Endothelial cell of umbilical vein (primary cell): ENCODE data around the gene CTIF. TPM values are rescaled to one million over a fixed set of nuclear protein-coding genes. Genes with fewer than 3 reads are reported as not detected.

Source experiments
- BruUV-seq: library from RNA; stranded (reverse); fragments of 400-500 nt; replicated peaks from 2 replicates; lab custom pipeline; 2021; lab: Mats Ljungman, UMichigan
- CTCF ChIA-PET: fragments of 300-600, 350-600 bp; sonication (Branson Sonifier 250); formaldehyde crosslinking; loops from one replicate; lab custom pipeline; 2021; ENCODE audit warnings: antibody characterized with exemption, inconsistent platforms; lab: Charles Lee
- POLR2A ChIA-PET: fragments of 300-600, 350-600 bp; sonication (Branson Sonifier 250); formaldehyde crosslinking; loops from one replicate; lab custom pipeline; 2021; ENCODE audit warnings: antibody characterized with exemption, inconsistent platforms; lab: Charles Lee
- DNase-seq: peaks from one replicate; pipeline ENCODE4 v3.0.0-alpha.2; 2011; ENCODE audit warnings: low read depth, low spot score
- FAIRE-seq: peaks from 2 replicates; lab custom pipeline; 2011; peaks lifted over from hg19 to GRCh38; lab: Jason Lieb, UNC
- H2AFZ ChIP-seq: 2 replicates; pipeline ENCODE4 v1.6.0; 2012; ENCODE audit warnings: low read depth, low read length, control low read depth, inconsistent platforms
- H3K27ac ChIP-seq: 2 replicates; pipeline ENCODE4 v1.5.1; 2011; ENCODE audit warnings: low read depth, mild to moderate bottlenecking, control low read depth, low read length, moderate library complexity; ENCODE audit not compliant: insufficient read depth
- H3K27me3 ChIP-seq, 2 experiments: 2 replicates each; pipeline versions ENCODE4 v1.6.0 to v1.6.1; 2011; ENCODE audit warnings: low read length in 2 of 2, mixed read lengths in 1 of 2; ENCODE audit not compliant: control insufficient read depth in 2 of 2, insufficient read depth in 2 of 2
- H3K36me3 ChIP-seq, 2 experiments: 2 replicates in 1 of 2; 3 replicates in 1 of 2; pipeline ENCODE4 v1.5.1; 2011; ENCODE audit warnings: low read length in 2 of 2, mild to moderate bottlenecking in 1 of 2, moderate library complexity in 1 of 2; ENCODE audit not compliant: control insufficient read depth in 2 of 2, insufficient read depth in 2 of 2; ENCODE audit errors: extremely low read depth in 1 of 2
- H3K4me1 ChIP-seq: 3 replicates; pipeline ENCODE4 v1.5.1; 2011; ENCODE audit warnings: mild to moderate bottlenecking, low read length; ENCODE audit not compliant: control insufficient read depth, insufficient read depth; ENCODE audit errors: extremely low read depth
- H3K4me2 ChIP-seq: 2 replicates; pipeline ENCODE4 v1.6.1; 2011; ENCODE audit warnings: low read length, control low read depth, mixed read lengths; ENCODE audit not compliant: insufficient read depth
- H3K4me3 ChIP-seq, 3 experiments: fragments of 200-600 bp in 1 of 3; sonication (generic), shearing (Covaris generic) in 1 of 3; replicated peaks in 1 of 3; 2 replicates each; pipeline ENCODE4 v1.5.1; 2011 to 2016; ENCODE audit warnings: control low read depth in 3 of 3, low read length in 3 of 3, mild to moderate bottlenecking in 2 of 3, inconsistent platforms in 1 of 3, low read depth in 1 of 3, moderate library complexity in 1 of 3; ENCODE audit not compliant: insufficient read depth in 1 of 3
- H3K79me2 ChIP-seq: 2 replicates; pipeline ENCODE4 v1.6.0; 2012; ENCODE audit warnings: low read length, inconsistent platforms; ENCODE audit not compliant: control insufficient read depth, insufficient read depth
- H3K9ac ChIP-seq: replicated peaks from 2 replicates; pipeline ENCODE3; 2011; ENCODE audit warnings: low read length, control low read depth; ENCODE audit not compliant: insufficient read depth; ENCODE audit errors: extremely low read depth
- H3K9me1 ChIP-seq: replicated peaks from 3 replicates; pipeline ENCODE4 v1.6.0; 2011; ENCODE audit warnings: mild to moderate bottlenecking, low read length; ENCODE audit not compliant: control insufficient read depth, insufficient read depth; ENCODE audit errors: extremely low read depth
- H3K9me3 ChIP-seq: replicated peaks from 2 replicates; pipeline ENCODE4 v1.5.1; 2012; ENCODE audit warnings: low read length, inconsistent platforms; ENCODE audit not compliant: control insufficient read depth, insufficient read depth
- H4K20me1 ChIP-seq: replicated peaks from 2 replicates; pipeline ENCODE3; 2011; ENCODE audit warnings: mild to moderate bottlenecking, low read length; ENCODE audit not compliant: control insufficient read depth, insufficient read depth; ENCODE audit errors: extremely low read depth
- EZH2 ChIP-seq: IDR thresholded peaks from 2 replicates; pipeline ENCODE4 v1.6.1; 2012; ENCODE audit warnings: borderline replicate concordance, low read depth, mild to moderate bottlenecking, moderate library complexity, low read length, inconsistent platforms; ENCODE audit not compliant: severe bottlenecking
- FOS ChIP-seq: IDR thresholded peaks from 2 replicates; pipeline ENCODE4 v1.6.1; 2011; ENCODE audit warnings: mild to moderate bottlenecking, low read length, moderate library complexity, borderline replicate concordance; ENCODE audit not compliant: insufficient read depth
- GATA2 ChIP-seq: IDR thresholded peaks from 2 replicates; pipeline ENCODE4 v1.7.0; 2011; ENCODE audit warnings: low read depth, mild to moderate bottlenecking, moderate library complexity, mixed read lengths, low read length; ENCODE audit not compliant: insufficient read length, insufficient read depth
- JUN ChIP-seq: IDR thresholded peaks from 2 replicates; pipeline ENCODE4 v1.6.1; 2011; ENCODE audit warnings: borderline replicate concordance, low read depth; ENCODE audit not compliant: insufficient read length, insufficient read depth
- MAX ChIP-seq: IDR thresholded peaks from 2 replicates; pipeline ENCODE4 v1.6.1; 2011; ENCODE audit not compliant: insufficient read depth, insufficient read length
- MYC ChIP-seq: IDR thresholded peaks from one replicate; pipeline ENCODE4 v1.6.1; 2011; ENCODE audit warnings: mild to moderate bottlenecking, low read depth, low read length
- POLR2A ChIP-seq: IDR thresholded peaks from 2 replicates; pipeline ENCODE4 v1.6.1; 2012; ENCODE audit warnings: low read depth, mild to moderate bottlenecking, control low read depth, low read length
- POLR2AphosphoS5 ChIP-seq: IDR thresholded peaks from 2 replicates; pipeline ENCODE4 v1.6.1; 2012; ENCODE audit warnings: low read depth, mild to moderate bottlenecking, control low read depth, low read length, moderate library complexity; ENCODE audit not compliant: insufficient read depth
- dilution Hi-C: fragments of 300-500 bp; cut with MboI; formaldehyde crosslinking; loops from one replicate; pipeline ENCODE4 v1.15.0; 2019; ENCODE audit warnings: low sequenced_read_pairs; ENCODE audit not compliant: extremely low pct_ligation_motif_present
- intact Hi-C: fragments of 100-400 bp; cut with micrococcal nuclease; formaldehyde crosslinking; loops from one replicate; pipeline ENCODE4 v1.10.0; 2022
- polyA plus RNA-seq, 4 experiments: library from polyadenylated mRNA; depleted of rRNA in 3 of 4; stranded (reverse) in 3 of 4; unstranded in 1 of 4; fragments of >200 nt; gene quantifications; 2 replicates each; pipeline versions ENCODE4 v1.2.1 to v1.2.3, GENCODE V29; 2011 to 2012; ENCODE audit warnings: missing spikeins in 1 of 4
- total RNA-seq: library from RNA; stranded (reverse); gene quantifications from 2 replicates; pipeline ENCODE4 v1.2.3, GENCODE V29; 2021
- TF ChIP-seq, protein P1 (sequence below), 2 donors: IDR thresholded peaks; 1 replicate in 1 of 2; 2 replicates in 1 of 2; pipeline ENCODE4 v1.5.1; 2011; ENCODE audit warnings: low read length in 2 of 2, mild to moderate bottlenecking in 2 of 2, moderate library complexity in 2 of 2, control low read depth in 1 of 2, inconsistent platforms in 1 of 2, low read depth in 1 of 2; ENCODE audit not compliant: insufficient read depth in 1 of 2; ENCODE audit errors: extremely low read depth in 1 of 2

CTIF gene
- total and polyA plus RNA-seq, 2 donors (not counting 3 experiments of a cell fraction or from before 2014, with no cell fraction given) = 20.9 to 57.7 TPM

- Histone ChIP-seq H3K4me3 (no peak overlapping the region), H2AFZ (no peak overlapping the region), H3K36me3 (peaks cover 0 to 15% of the 10 kb centered on the region in 2 experiments), H3K9me1 (no peaks in the 10 kb centered on the region), H3K9ac (no peak overlapping the region), H3K27ac (no peak overlapping the region), H3K4me2 (no peak overlapping the region), H3K79me2 (no peaks in the 10 kb centered on the region), H3K9me3 (no peaks in the 10 kb centered on the region), H3K27me3 (no peaks in the 10 kb centered on the region), H4K20me1 (no peaks in the 10 kb centered on the region), H3K4me1 (no peaks in the 10 kb centered on the region)
- no peak for DNase-seq
- ChIA-PET CTCF (interaction anchor here (1.4 to 1.5 kb wide), 2 partner anchors 9 to 10 kb away, joined by 3 to 5 read pairs; no protein-coding TSS in a partner anchor), POLR2A (no interaction called here)
- no TSS peak for BruUV-seq
- FAIRE-seq = no peak
- dilution Hi-C loops = no loop called here
- TF ChIP-seq GATA2 (no peak), POLR2AphosphoS5 (no peak), MAX (no peak), POLR2A (no peak), JUN (no peak), EZH2 (no peak), FOS (no peak), MYC (no peak)
- TF ChIP-seq, protein P1, sequence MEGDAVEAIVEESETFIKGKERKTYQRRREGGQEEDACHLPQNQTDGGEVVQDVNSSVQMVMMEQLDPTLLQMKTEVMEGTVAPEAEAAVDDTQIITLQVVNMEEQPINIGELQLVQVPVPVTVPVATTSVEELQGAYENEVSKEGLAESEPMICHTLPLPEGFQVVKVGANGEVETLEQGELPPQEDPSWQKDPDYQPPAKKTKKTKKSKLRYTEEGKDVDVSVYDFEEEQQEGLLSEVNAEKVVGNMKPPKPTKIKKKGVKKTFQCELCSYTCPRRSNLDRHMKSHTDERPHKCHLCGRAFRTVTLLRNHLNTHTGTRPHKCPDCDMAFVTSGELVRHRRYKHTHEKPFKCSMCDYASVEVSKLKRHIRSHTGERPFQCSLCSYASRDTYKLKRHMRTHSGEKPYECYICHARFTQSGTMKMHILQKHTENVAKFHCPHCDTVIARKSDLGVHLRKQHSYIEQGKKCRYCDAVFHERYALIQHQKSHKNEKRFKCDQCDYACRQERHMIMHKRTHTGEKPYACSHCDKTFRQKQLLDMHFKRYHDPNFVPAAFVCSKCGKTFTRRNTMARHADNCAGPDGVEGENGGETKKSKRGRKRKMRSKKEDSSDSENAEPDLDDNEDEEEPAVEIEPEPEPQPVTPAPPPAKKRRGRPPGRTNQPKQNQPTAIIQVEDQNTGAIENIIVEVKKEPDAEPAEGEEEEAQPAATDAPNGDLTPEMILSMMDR (IDR thresholded peaks at IDR 0.05; ENCODE audit: extremely low read depth in 1 of 2, insufficient read depth in 1 of 2, low read depth in 1 of 2, low read length in 2 of 2) = no peak
- intact Hi-C loops = no loop called here
Measured at GRCh38 chr18:48800876-48801727, 262.3 kb downstream of the CTIF start.
